ENCODE results near the gene STPG2. TPM values are rescaled to one million over a fixed set of nuclear protein-coding genes. Genes with fewer than 3 reads are reported as not detected.

STPG2 gene
- total and polyA plus RNA-seq, 10 donors = 0.03 to 2.0 (median 0.67) TPM; not detected in 1

DNA sequence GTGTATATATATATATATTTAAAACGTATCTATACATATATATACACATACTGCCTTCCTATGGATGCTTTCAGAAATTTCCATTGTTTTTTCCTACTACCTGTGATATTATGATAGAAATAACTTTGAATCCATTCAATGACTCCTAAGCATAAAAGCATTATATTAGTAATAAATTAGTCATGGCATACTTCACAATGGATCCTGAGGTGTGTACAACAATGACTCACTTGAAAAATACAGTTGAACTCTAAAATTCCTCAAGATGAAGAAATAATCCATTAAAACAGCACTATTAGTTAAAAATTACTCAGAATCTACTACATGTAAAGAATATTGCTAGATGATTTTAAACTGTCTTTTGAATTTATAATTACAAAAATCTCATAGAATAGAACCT lies 201.1 kb downstream of the STPG2 start:
- Histone ChIP-seq H3K4me3 (no peak overlapping the region), H3K4me1 (no peaks in the 10 kb centered on the region), H3K27me3 (replicated peaks in 1 of 7) (no peaks in the 10 kb centered on the region), H3K36me3 (no peaks in the 10 kb centered on the region), H3K9me3 (peaks cover 0 to 62% (median 54%) of the 10 kb centered on the region in 8 donors), H3K27ac (no peak overlapping the region)
- intact Hi-C loops (cut with DNase I; ENCODE audit: low total_unique reads) = no loop called here
- no peak for DNase-seq
- TF ChIP-seq POLR2AphosphoS5 (IDR thresholded peaks at IDR 0.05) (no peak), POLR2A (IDR thresholded peaks at IDR 0.05) (no peak)
- TF ChIP-seq, protein P1, sequence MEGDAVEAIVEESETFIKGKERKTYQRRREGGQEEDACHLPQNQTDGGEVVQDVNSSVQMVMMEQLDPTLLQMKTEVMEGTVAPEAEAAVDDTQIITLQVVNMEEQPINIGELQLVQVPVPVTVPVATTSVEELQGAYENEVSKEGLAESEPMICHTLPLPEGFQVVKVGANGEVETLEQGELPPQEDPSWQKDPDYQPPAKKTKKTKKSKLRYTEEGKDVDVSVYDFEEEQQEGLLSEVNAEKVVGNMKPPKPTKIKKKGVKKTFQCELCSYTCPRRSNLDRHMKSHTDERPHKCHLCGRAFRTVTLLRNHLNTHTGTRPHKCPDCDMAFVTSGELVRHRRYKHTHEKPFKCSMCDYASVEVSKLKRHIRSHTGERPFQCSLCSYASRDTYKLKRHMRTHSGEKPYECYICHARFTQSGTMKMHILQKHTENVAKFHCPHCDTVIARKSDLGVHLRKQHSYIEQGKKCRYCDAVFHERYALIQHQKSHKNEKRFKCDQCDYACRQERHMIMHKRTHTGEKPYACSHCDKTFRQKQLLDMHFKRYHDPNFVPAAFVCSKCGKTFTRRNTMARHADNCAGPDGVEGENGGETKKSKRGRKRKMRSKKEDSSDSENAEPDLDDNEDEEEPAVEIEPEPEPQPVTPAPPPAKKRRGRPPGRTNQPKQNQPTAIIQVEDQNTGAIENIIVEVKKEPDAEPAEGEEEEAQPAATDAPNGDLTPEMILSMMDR (IDR thresholded peaks at IDR 0.05 in 8 of 11, conservative IDR thresholded peaks at IDR 0.05 in 3 of 11) = no peak
- 49 to 86% (median 67%) methylated on average over 1 of the region's 1 CpG for WGBS, 5 donors

DNA sequence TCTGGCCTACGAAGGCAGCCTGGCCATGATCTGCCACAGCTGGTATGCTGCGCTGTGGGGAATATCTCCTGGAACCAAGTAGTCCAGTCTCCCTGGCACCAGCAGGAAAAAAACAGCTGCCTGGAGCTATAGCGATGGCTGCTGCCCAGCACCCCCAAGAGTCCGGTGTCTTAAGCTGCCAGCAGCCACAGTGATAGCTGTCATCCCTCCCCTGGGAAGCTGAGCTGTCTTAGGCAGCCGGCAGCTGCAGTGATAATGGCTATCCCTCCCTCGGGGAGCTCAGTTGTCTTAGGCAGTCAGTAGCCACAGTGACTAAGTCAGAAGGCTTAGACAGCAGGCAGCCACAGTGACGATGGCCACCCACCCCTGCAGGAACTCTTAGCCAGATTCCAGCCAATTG lies 205.1 kb downstream of the STPG2 start:
- 85 to 93% (median 91%) methylated on average over 3 to 7 of the region's 7 CpGs; no CpG with 5 or more reads in 1 of the 5 donors for WGBS, 5 donors
- peaks cover 2 to 83% (median 75%) of the 10 kb centered on the region in 8 donors for H3K9me3 ChIP-seq

DNA sequence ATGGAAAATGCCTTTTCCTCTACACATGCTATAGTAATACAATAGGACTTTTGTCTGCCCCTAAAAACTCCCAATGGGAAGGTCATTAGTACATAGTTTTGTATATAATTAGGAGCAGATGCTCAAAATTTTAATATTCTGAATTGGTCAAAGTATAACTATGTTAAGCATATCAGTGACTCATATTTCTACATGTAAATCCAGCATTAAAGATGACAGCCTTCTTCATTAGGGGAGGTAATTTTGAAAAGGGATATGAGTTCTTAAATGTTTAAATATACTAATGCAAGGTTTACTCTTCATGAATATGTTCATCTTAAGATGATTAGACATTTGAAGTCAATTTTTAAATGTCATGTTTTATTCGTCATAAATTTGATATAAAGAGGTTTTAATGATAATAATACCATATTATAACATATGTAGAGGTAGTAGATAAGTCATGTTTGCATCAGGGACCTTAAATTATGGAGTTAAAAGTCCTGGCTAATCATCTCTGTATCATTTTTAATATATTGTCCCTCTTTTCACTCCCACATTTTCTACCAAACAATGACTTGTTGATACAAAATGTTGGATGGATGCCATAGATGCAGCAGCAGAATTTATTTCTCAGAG lies 218.8 kb downstream of the STPG2 start:
- H3K9me3 ChIP-seq = peaks cover 0 to 24% (median 9%) of the 10 kb centered on the region in 8 donors
- H3K36me3 ChIP-seq = no peaks in the 10 kb centered on the region
- H3K4me1 ChIP-seq = no peaks in the 10 kb centered on the region
- no peak overlapping the region for H3K27ac ChIP-seq
- no peak overlapping the region for H3K4me3 ChIP-seq
- no peaks in the 10 kb centered on the region for H3K27me3 ChIP-seq (replicated peaks in 1 of 7)
- no peak for DNase-seq
- WGBS, 5 donors = 58 to 79% (median 60%) methylated on average over 1 of the region's 1 CpG
- intact Hi-C loops (cut with DNase I; ENCODE audit: low total_unique reads) = no loop called here
- TF ChIP-seq POLR2A (IDR thresholded peaks at IDR 0.05) = no peak
- no peak for TF ChIP-seq POLR2AphosphoS5 (IDR thresholded peaks at IDR 0.05)
- TF ChIP-seq, protein P1 (IDR thresholded peaks at IDR 0.05 in 8 of 11, conservative IDR thresholded peaks at IDR 0.05 in 3 of 11) = no peak

More for the DNA sequence above, 205.1 kb downstream of the STPG2 start:
- DNase-seq = no peak
- no peak overlapping the region for H3K4me3 ChIP-seq
- TF ChIP-seq POLR2AphosphoS5 (IDR thresholded peaks at IDR 0.05) = no peak
- H3K27me3 ChIP-seq (replicated peaks in 1 of 7) = no peaks in the 10 kb centered on the region
- intact Hi-C loops (cut with DNase I; ENCODE audit: low total_unique reads) = no loop called here
- H3K4me1 ChIP-seq = no peaks in the 10 kb centered on the region
- H3K27ac ChIP-seq = no peak overlapping the region
- H3K36me3 ChIP-seq = no peaks in the 10 kb centered on the region

DNA sequence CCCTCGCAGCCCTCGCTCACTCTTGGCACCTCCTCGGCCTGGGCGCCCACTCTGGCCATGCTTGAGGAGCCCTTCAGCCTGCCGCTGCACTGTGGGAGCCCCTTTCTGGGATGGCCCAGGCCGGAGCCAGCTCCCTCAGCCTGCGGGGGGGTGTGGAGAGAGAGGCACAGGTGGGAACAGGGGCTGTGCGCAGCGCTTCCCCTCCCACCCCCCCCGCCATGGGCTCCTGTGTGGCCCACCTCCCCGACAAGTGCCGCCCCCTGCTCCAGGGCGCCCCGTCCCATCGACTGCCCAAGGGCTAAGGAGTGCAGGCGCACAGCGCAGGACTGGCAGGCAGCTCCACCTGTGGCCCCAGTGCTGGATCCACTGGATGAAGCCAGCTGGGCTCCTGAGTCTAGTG lies 220.2 kb downstream of the STPG2 start:
- WGBS, 5 donors = 93 to 98% (median 96%) methylated on average over 5 to 17 of the region's 17 CpGs
- Histone ChIP-seq H3K36me3 (no peaks in the 10 kb centered on the region), H3K9me3 (peaks cover 0 to 17% (median 7%) of the 10 kb centered on the region in 8 donors), H3K27me3 (replicated peaks in 1 of 7) (no peaks in the 10 kb centered on the region), H3K4me3 (no peak overlapping the region), H3K27ac (no peak overlapping the region), H3K4me1 (no peaks in the 10 kb centered on the region)
- DNase-seq = peak; percentile 73
- no peak for TF ChIP-seq POLR2AphosphoS5 (IDR thresholded peaks at IDR 0.05)
- TF ChIP-seq POLR2A (IDR thresholded peaks at IDR 0.05) = no peak
- TF ChIP-seq, protein P1 (IDR thresholded peaks at IDR 0.05 in 8 of 11, conservative IDR thresholded peaks at IDR 0.05 in 3 of 11) = no peak
- intact Hi-C loops (cut with DNase I; ENCODE audit: low total_unique reads) = no loop called here

Data from spleen (tissue), 11 donors.